GM23338 (cell line): ENCODE results near the gene KCNJ6. TPM values are rescaled to one million over a fixed set of nuclear protein-coding genes. Genes with fewer than 3 reads are reported as not detected.

Source experiments
- ATAC-seq: fragments of 200-7000 bp; cut with Tn5 transposase; 3 replicates; pipeline ENCODE4 v1.9.1; 2020
- DNase-seq: peaks from one replicate; pipeline ENCODE4 v3.0.0-alpha.2; 2015; ENCODE audit warnings: low spot score
- H2AFZ ChIP-seq: fragments of 200-600 bp; sonication (generic); 2 replicates; pipeline ENCODE4 v1.8.0; 2016; ENCODE audit warnings: antibody characterized with exemption, mild to moderate bottlenecking, moderate library complexity
- H3F3A ChIP-seq: fragments of 200-600 bp; sonication (generic); replicated peaks from 2 replicates; pipeline ENCODE4 v1.8.0; 2017; ENCODE audit warnings: antibody characterized with exemption, mixed run types, low read depth
- H3K27ac ChIP-seq: fragments of 200-600 bp; sonication (generic); 2 replicates; pipeline ENCODE4 v1.6.1; 2016; ENCODE audit warnings: low read depth
- H3K27me3 ChIP-seq: fragments of 200-600 bp; sonication (generic); 2 replicates; pipeline ENCODE4 v1.8.0; 2016; ENCODE audit warnings: mild to moderate bottlenecking, mixed run types, moderate library complexity; ENCODE audit not compliant: insufficient read depth
- H3K36me3 ChIP-seq: fragments of 200-600 bp; sonication (generic); 2 replicates; pipeline ENCODE4 v1.8.0; 2016; ENCODE audit warnings: mild to moderate bottlenecking; ENCODE audit not compliant: insufficient read depth
- H3K4me1 ChIP-seq: fragments of 200-600 bp; sonication (generic); 2 replicates; pipeline ENCODE4 v1.8.0; 2016; ENCODE audit warnings: mild to moderate bottlenecking, moderate library complexity; ENCODE audit not compliant: insufficient read depth
- H3K4me2 ChIP-seq: fragments of 200-600 bp; sonication (generic); 2 replicates; pipeline ENCODE4 v1.7.1; 2017; ENCODE audit warnings: mixed run types
- H3K4me3 ChIP-seq: fragments of 200-600 bp; sonication (generic); 2 replicates; pipeline ENCODE4 v1.6.1; 2016; ENCODE audit warnings: mixed run types
- H3K79me2 ChIP-seq: fragments of 200-600 bp; sonication (generic); replicated peaks from 2 replicates; pipeline ENCODE4 v1.8.0; 2017; ENCODE audit warnings: mild to moderate bottlenecking; ENCODE audit not compliant: insufficient read depth
- H3K9me2 ChIP-seq: fragments of 200-600 bp; sonication (generic); 2 replicates; pipeline ENCODE4 v1.8.0; 2017; ENCODE audit not compliant: insufficient read depth
- H4K20me1 ChIP-seq: fragments of 200-600 bp; sonication (generic); replicated peaks from 2 replicates; pipeline ENCODE4 v1.8.0; 2017; ENCODE audit warnings: mild to moderate bottlenecking; ENCODE audit not compliant: insufficient read depth
- H3K27ac Mint-ChIP-seq: 2 replicates; pipeline ENCODE4 v1.8.0; 2020; ENCODE audit warnings: inconsistent platforms, mild to moderate bottlenecking, moderate library complexity, mixed read lengths
- H3K27me3 Mint-ChIP-seq: 3 replicates; pipeline ENCODE4 v1.8.0; 2022; ENCODE audit warnings: low read depth, mild to moderate bottlenecking, moderate library complexity, mixed read lengths, inconsistent platforms; ENCODE audit not compliant: insufficient read depth, poor library complexity
- H3K36me3 Mint-ChIP-seq: 3 replicates; pipeline ENCODE4 v1.8.0; 2021; ENCODE audit warnings: low read depth, mild to moderate bottlenecking, inconsistent platforms, moderate library complexity, mixed read lengths
- H3K4me1 Mint-ChIP-seq: 3 replicates; pipeline ENCODE4 v1.8.0; 2020; ENCODE audit warnings: mild to moderate bottlenecking, inconsistent platforms, mixed read lengths
- H3K4me3 Mint-ChIP-seq: 3 replicates; pipeline ENCODE4 v1.8.0; 2021; ENCODE audit warnings: moderate library complexity, mild to moderate bottlenecking, inconsistent platforms, mixed read lengths
- H3K9me3 Mint-ChIP-seq: 3 replicates; pipeline ENCODE4 v1.8.0; 2020; ENCODE audit warnings: moderate library complexity, mild to moderate bottlenecking, inconsistent platforms, mixed read lengths
- CREB1 ChIP-seq: fragments of 250-450 bp; sonication (Bioruptor Pico); IDR thresholded peaks from 2 replicates; pipeline ENCODE4 v1.5.0; 2020; ENCODE audit warnings: low read depth, mild to moderate bottlenecking, moderate library complexity
- CTCF ChIP-seq, 2 experiments: fragments of 200-600 bp in 1 of 2; sonication (generic) in 1 of 2; conservative IDR thresholded peaks; 2 replicates each; pipeline versions ENCODE4 v1.5.1 to v1.6.1; 2016 to 2017; ENCODE audit warnings: antibody characterized with exemption in 2 of 2, low read depth in 2 of 2, mild to moderate bottlenecking in 2 of 2, moderate library complexity in 1 of 2
- ETS1 ChIP-seq: IDR thresholded peaks from 2 replicates; pipeline ENCODE4 v1.6.1; 2016; ENCODE audit warnings: antibody characterized with exemption
- EZH2 ChIP-seq: fragments of 200-600 bp; sonication (generic); IDR thresholded peaks from one replicate; pipeline ENCODE4 v1.8.0; 2017; ENCODE audit warnings: antibody characterized with exemption, mild to moderate bottlenecking, low read depth; ENCODE audit not compliant: unreplicated experiment
- EZH2phosphoT487 ChIP-seq: fragments of 200-600 bp; sonication (generic); IDR thresholded peaks from one replicate; pipeline ENCODE4 v1.8.1; 2018; ENCODE audit warnings: antibody characterized with exemption; ENCODE audit not compliant: unreplicated experiment
- JUNB ChIP-seq: IDR thresholded peaks from one replicate; pipeline ENCODE4 v1.6.1; 2016; ENCODE audit warnings: antibody characterized with exemption; ENCODE audit not compliant: unreplicated experiment
- NANOG ChIP-seq: IDR thresholded peaks from 2 replicates; pipeline ENCODE4 v1.6.1; 2016; ENCODE audit warnings: antibody characterized with exemption, borderline replicate concordance
- POLR2AphosphoS5 ChIP-seq: IDR thresholded peaks from 2 replicates; pipeline ENCODE4 v1.6.1; 2016; ENCODE audit warnings: antibody characterized with exemption, low read depth
- REST ChIP-seq: IDR thresholded peaks from one replicate; pipeline ENCODE4 v1.6.1; 2018; ENCODE audit warnings: antibody characterized with exemption; ENCODE audit not compliant: unreplicated experiment
- STAT1 ChIP-seq: IDR thresholded peaks from one replicate; pipeline ENCODE4 v1.6.1; 2016; ENCODE audit warnings: antibody characterized with exemption; ENCODE audit not compliant: unreplicated experiment
- ZNF114 ChIP-seq: fragments of 250-450 bp; sonication (Bioruptor Pico); IDR thresholded peaks from 2 replicates; pipeline ENCODE4 v1.5.0; 2020; ENCODE audit warnings: mild to moderate bottlenecking, moderate library complexity
- ZNF331 ChIP-seq: fragments of 250-450 bp; sonication (Bioruptor Pico); IDR thresholded peaks from 2 replicates; pipeline ENCODE4 v1.5.0; 2020; ENCODE audit warnings: low read depth, mild to moderate bottlenecking, moderate library complexity
- polyA plus RNA-seq: library from polyadenylated mRNA; unstranded; fragments of >200 nt; fragmentation: Nextera tagmentation; extraction: Ambion mirVana; gene quantifications from 2 replicates; pipeline ENCODE4 v1.2.1, GENCODE V29; 2016
- total RNA-seq: library from RNA; depleted of rRNA; stranded (reverse); fragments of >200 nt; shearing (Covaris generic); gene quantifications from 2 replicates; pipeline ENCODE4 v1.2.3, GENCODE V29; 2014
- TF ChIP-seq, protein P1 (sequence below): fragments of 250-450 bp; sonication (Bioruptor Pico); IDR thresholded peaks from 2 replicates; pipeline ENCODE4 v1.5.0; 2020; ENCODE audit warnings: mild to moderate bottlenecking, moderate library complexity

KCNJ6 gene
- total and polyA plus RNA-seq, 2 experiments from 2014 or later, result 0.48 to 0.52 TPM

DNA sequence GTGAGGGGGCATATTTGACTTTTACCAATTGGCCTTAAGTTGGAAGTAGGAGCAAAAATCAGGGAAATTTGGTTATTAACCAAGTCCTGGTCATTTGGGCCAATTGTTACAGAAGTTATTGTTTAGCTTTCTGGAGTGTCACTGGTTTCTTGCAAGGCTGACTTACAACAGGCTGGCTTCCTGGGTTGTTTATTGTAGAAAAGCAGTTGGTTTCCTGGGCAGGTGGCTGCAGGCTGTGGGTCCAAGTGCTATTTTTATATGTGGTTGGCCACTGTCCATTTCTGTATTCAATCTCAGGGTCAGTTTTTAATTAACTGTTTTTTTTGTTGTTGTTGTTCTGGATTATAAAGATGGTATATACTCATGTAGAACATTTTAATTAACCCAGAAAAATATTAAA, 174.1 kb downstream of the KCNJ6 start:
- H3K27me3 Mint-ChIP-seq, result no peaks in the 10 kb centered on the region
- no peaks in the 10 kb centered on the region for H3K79me2 ChIP-seq
- H3F3A ChIP-seq, result no peaks in the 10 kb centered on the region
- H3K4me3 Mint-ChIP-seq, result no peak overlapping the region
- H3K27me3 ChIP-seq, result no peaks in the 10 kb centered on the region
- H3K4me2 ChIP-seq, result no peak overlapping the region
- DNase-seq, result no peak
- H3K9me3 Mint-ChIP-seq, result peaks cover 3% of the 10 kb centered on the region; the same call in 1 of the 3 replicates
- H2AFZ ChIP-seq, result no peak overlapping the region
- peaks cover 3% of the 10 kb centered on the region for H3K4me1 Mint-ChIP-seq
- no peaks in the 10 kb centered on the region for H3K36me3 Mint-ChIP-seq
- 0 out of 2 replicates have a peak, but pooled peaks cover 5% of the 10 kb centered on the region for H3K4me1 ChIP-seq
- no peak overlapping the region for H3K4me3 ChIP-seq
- ATAC-seq, result no peak
- peaks cover 15% of the 10 kb centered on the region; the same call in 1 of the 2 replicates for H3K9me2 ChIP-seq
- H3K27ac ChIP-seq, result no peak overlapping the region
- H3K36me3 ChIP-seq, result no peaks in the 10 kb centered on the region; the same call in 1 of the 2 replicates
- H3K27ac Mint-ChIP-seq, result no peak overlapping the region
- TF ChIP-seq CTCF (conservative IDR thresholded peaks at IDR 0.05; ENCODE audit: low read depth in 2 of 2) (no peak), EZH2 (no peak), EZH2phosphoT487 (no peak), STAT1 (no peak), ZNF114 (no peak), JUNB (no peak), NANOG (no peak), ETS1 (no peak), REST (no peak), POLR2AphosphoS5 (no peak), CREB1 (CRISPR knock-in tag) (no peak), ZNF331 (no peak)
- TF ChIP-seq, protein P1, sequence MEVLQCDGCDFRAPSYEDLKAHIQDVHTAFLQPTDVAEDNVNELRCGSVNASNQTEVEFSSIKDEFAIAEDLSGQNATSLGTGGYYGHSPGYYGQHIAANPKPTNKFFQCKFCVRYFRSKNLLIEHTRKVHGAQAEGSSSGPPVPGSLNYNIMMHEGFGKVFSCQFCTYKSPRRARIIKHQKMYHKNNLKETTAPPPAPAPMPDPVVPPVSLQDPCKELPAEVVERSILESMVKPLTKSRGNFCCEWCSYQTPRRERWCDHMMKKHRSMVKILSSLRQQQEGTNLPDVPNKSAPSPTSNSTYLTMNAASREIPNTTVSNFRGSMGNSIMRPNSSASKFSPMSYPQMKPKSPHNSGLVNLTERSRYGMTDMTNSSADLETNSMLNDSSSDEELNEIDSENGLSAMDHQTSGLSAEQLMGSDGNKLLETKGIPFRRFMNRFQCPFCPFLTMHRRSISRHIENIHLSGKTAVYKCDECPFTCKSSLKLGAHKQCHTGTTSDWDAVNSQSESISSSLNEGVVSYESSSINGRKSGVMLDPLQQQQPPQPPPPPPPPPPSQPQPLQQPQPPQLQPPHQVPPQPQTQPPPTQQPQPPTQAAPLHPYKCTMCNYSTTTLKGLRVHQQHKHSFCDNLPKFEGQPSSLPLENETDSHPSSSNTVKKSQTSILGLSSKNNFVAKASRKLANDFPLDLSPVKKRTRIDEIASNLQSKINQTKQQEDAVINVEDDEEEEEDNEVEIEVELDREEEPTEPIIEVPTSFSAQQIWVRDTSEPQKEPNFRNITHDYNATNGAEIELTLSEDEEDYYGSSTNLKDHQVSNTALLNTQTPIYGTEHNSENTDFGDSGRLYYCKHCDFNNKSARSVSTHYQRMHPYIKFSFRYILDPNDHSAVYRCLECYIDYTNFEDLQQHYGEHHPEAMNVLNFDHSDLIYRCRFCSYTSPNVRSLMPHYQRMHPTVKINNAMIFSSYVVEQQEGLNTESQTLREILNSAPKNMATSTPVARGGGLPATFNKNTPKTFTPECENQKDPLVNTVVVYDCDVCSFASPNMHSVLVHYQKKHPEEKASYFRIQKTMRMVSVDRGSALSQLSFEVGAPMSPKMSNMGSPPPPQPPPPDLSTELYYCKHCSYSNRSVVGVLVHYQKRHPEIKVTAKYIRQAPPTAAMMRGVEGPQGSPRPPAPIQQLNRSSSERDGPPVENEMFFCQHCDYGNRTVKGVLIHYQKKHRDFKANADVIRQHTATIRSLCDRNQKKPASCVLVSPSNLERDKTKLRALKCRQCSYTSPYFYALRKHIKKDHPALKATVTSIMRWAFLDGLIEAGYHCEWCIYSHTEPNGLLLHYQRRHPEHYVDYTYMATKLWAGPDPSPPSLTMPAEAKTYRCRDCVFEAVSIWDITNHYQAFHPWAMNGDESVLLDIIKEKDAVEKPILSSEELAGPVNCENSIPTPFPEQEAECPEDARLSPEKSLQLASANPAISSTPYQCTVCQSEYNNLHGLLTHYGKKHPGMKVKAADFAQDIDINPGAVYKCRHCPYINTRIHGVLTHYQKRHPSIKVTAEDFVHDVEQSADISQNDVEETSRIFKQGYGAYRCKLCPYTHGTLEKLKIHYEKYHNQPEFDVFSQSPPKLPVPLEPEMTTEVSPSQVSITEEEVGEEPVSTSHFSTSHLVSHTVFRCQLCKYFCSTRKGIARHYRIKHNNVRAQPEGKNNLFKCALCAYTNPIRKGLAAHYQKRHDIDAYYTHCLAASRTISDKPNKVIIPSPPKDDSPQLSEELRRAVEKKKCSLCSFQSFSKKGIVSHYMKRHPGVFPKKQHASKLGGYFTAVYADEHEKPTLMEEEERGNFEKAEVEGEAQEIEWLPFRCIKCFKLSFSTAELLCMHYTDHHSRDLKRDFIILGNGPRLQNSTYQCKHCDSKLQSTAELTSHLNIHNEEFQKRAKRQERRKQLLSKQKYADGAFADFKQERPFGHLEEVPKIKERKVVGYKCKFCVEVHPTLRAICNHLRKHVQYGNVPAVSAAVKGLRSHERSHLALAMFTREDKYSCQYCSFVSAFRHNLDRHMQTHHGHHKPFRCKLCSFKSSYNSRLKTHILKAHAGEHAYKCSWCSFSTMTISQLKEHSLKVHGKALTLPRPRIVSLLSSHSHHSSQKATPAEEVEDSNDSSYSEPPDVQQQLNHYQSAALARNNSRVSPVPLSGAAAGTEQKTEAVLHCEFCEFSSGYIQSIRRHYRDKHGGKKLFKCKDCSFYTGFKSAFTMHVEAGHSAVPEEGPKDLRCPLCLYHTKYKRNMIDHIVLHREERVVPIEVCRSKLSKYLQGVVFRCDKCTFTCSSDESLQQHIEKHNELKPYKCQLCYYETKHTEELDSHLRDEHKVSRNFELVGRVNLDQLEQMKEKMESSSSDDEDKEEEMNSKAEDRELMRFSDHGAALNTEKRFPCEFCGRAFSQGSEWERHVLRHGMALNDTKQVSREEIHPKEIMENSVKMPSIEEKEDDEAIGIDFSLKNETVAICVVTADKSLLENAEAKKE (CRISPR knock-in tag), result no peak
- H4K20me1 ChIP-seq, result no peaks in the 10 kb centered on the region
